Transverse colon (tissue), 3 donors: Measurements from ENCODE around the gene MSH2.

ENCODE experiments used
- POLR2A ChIP-seq: fragments of 450-650 bp; IDR thresholded peaks from one replicate; pipeline ENCODE4 v1.6.1; 2016; ENCODE audit warnings: antibody characterized with exemption, mild to moderate bottlenecking, moderate library complexity
- TF ChIP-seq, protein P1 (sequence below), 5 experiments: fragments of 200-600 bp in 3 of 5; fragments of 450-650 bp in 2 of 5; sonication (generic) in 3 of 5; IDR thresholded peaks; 1 replicate in 2 of 5; 2 replicates in 3 of 5; pipeline ENCODE4 v1.5.1; 2016 to 2017; ENCODE audit warnings: antibody characterized with exemption in 5 of 5, inconsistent platforms in 3 of 5, mild to moderate bottlenecking in 2 of 5, moderate library complexity in 1 of 5

DNA sequence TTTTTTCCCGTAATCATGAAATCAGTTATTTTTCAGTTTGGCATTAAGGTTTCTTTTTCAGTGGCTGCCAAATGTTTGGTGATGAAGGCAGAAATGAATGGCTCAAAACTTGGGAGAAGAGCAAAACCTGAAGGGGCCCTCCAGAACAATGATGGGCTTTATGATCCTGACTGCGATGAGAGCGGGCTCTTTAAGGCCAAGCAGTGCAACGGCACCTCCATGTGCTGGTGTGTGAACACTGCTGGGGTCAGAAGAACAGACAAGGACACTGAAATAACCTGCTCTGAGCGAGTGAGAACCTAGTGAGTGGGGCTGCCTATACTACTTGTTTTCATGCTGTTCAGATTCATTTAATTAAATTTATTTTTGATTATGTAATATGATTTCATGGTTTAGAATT is 29.2 kb upstream of the MSH2 start:
- no peak for TF ChIP-seq POLR2A
- TF ChIP-seq, protein P1, sequence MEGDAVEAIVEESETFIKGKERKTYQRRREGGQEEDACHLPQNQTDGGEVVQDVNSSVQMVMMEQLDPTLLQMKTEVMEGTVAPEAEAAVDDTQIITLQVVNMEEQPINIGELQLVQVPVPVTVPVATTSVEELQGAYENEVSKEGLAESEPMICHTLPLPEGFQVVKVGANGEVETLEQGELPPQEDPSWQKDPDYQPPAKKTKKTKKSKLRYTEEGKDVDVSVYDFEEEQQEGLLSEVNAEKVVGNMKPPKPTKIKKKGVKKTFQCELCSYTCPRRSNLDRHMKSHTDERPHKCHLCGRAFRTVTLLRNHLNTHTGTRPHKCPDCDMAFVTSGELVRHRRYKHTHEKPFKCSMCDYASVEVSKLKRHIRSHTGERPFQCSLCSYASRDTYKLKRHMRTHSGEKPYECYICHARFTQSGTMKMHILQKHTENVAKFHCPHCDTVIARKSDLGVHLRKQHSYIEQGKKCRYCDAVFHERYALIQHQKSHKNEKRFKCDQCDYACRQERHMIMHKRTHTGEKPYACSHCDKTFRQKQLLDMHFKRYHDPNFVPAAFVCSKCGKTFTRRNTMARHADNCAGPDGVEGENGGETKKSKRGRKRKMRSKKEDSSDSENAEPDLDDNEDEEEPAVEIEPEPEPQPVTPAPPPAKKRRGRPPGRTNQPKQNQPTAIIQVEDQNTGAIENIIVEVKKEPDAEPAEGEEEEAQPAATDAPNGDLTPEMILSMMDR (IDR thresholded peaks at IDR 0.05), result no peak
